Peyer's patch (tissue), 4 donors: ENCODE measurements around the gene MYO3A. TPM values are rescaled to one million over a fixed set of nuclear protein-coding genes. Genes with fewer than 3 reads are reported as not detected.

ENCODE experiments used
- DNase-seq, 3 donors: peaks; one replicate each; pipeline ENCODE4 v3.0.0-alpha.2; 2017 to 2019
- H3K27ac ChIP-seq, 4 donors: fragments of 200-600 bp; sonication (generic); one replicate each; pipeline ENCODE4 v1.5.1; 2016 to 2019
- H3K27me3 ChIP-seq, 2 donors: fragments of 200-600 bp; sonication (generic); one replicate each; pipeline ENCODE4 v1.5.1; 2019
- H3K36me3 ChIP-seq, 3 donors: fragments of 200-600 bp; sonication (generic); one replicate each; pipeline ENCODE4 v1.5.1; 2016 to 2019
- H3K4me1 ChIP-seq, 4 donors: fragments of 200-600 bp; sonication (generic); one replicate each; pipeline ENCODE4 v1.5.1; 2016 to 2019
- H3K4me3 ChIP-seq, 4 donors: fragments of 200-600 bp; sonication (generic); 1 replicate in 3 of 4; 2 replicates in 1 of 4; pipeline ENCODE4 v1.5.1; 2016 to 2019; ENCODE audit warnings: mild to moderate bottlenecking in 1 of 4
- H3K9me3 ChIP-seq, 4 donors: fragments of 200-600 bp; sonication (generic); one replicate each; pipeline ENCODE4 v1.5.1; 2016 to 2019; ENCODE audit warnings: mild to moderate bottlenecking in 1 of 4
- POLR2A ChIP-seq, 2 donors: fragments of 450-650 bp; IDR thresholded peaks; one replicate each; pipeline ENCODE4 v1.5.1; 2017; ENCODE audit warnings: antibody characterized with exemption in 2 of 2, mild to moderate bottlenecking in 2 of 2, moderate library complexity in 2 of 2
- total RNA-seq, 4 donors: library from RNA; depleted of rRNA; stranded (reverse); fragments of >200 nt; gene quantifications; one replicate each; pipeline ENCODE4 v1.1.0, GENCODE V29; 2016
- TF ChIP-seq, protein P1 (sequence below), 6 experiments: fragments of 450-650 bp in 4 of 6; fragments of 200-600 bp in 2 of 6; sonication (generic) in 1 of 6; IDR thresholded peaks; one replicate each; pipeline ENCODE4 v1.5.1; 2017 to 2019; ENCODE audit warnings: antibody characterized with exemption in 6 of 6, mild to moderate bottlenecking in 3 of 6, moderate library complexity in 1 of 6

Gene MYO3A
- total RNA-seq, 4 donors from 2014 or later = 0.13 to 1.7 TPM; not detected in 2

DNA sequence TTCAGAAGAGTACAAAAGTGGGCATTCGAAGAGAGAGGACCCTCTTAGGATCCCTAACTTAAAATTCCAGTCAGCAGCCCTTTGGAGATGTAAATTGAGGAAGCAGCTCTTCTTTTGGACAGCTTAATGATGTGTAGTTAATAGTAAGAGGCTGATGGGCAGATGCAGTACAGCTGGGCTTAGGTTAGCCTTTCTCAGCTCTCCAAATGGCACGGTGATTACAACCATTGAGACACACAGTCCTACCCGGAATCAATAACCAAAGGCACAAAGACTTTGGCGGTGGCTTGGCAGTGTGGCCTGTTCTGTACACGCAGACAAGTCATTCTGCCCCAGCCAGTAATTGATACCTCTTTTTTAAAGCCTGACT lies 309.3 kb downstream of the MYO3A start:
- Histone ChIP-seq H3K27me3 (no peaks in the 10 kb centered on the region), H3K36me3 (no peaks in the 10 kb centered on the region), H3K4me3 (no peak overlapping the region), H3K27ac (no peak overlapping the region), H3K4me1 (no peaks in the 10 kb centered on the region), H3K9me3 (no peaks in the 10 kb centered on the region)
- TF ChIP-seq POLR2A (IDR thresholded peaks at IDR 0.05) = no peak
- TF ChIP-seq, protein P1, sequence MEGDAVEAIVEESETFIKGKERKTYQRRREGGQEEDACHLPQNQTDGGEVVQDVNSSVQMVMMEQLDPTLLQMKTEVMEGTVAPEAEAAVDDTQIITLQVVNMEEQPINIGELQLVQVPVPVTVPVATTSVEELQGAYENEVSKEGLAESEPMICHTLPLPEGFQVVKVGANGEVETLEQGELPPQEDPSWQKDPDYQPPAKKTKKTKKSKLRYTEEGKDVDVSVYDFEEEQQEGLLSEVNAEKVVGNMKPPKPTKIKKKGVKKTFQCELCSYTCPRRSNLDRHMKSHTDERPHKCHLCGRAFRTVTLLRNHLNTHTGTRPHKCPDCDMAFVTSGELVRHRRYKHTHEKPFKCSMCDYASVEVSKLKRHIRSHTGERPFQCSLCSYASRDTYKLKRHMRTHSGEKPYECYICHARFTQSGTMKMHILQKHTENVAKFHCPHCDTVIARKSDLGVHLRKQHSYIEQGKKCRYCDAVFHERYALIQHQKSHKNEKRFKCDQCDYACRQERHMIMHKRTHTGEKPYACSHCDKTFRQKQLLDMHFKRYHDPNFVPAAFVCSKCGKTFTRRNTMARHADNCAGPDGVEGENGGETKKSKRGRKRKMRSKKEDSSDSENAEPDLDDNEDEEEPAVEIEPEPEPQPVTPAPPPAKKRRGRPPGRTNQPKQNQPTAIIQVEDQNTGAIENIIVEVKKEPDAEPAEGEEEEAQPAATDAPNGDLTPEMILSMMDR (IDR thresholded peaks at IDR 0.05) = no peak
- DNase-seq = no peak

DNA sequence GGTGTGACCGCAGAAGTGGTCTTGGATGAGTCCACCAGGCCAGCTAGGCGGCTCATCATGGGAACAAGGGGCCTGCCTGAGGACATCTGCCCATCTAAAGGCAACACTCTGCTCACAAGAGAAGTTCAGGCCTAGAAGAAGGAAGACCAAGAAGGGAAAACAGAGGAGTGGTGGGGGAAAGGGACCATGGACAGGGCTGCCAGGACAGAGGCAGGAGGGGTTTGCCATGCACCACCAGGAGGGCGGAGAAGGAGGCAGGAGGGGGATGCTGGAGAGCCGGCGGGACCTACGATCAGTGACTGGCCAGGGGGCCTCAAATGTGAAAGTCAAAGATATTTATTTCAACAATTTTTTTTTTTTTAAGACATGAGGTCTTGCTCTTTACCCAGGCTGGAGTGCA lies 315.7 kb downstream of the MYO3A start:
- Histone ChIP-seq H3K4me3 (no peak overlapping the region), H3K9me3 (no peaks in the 10 kb centered on the region), H3K27me3 (no peaks in the 10 kb centered on the region), H3K27ac (no peak overlapping the region), H3K4me1 (no peaks in the 10 kb centered on the region), H3K36me3 (no peaks in the 10 kb centered on the region)
- no peak for DNase-seq
- TF ChIP-seq, protein P1 (IDR thresholded peaks at IDR 0.05) = no peak
- no peak for TF ChIP-seq POLR2A (IDR thresholded peaks at IDR 0.05)

DNA sequence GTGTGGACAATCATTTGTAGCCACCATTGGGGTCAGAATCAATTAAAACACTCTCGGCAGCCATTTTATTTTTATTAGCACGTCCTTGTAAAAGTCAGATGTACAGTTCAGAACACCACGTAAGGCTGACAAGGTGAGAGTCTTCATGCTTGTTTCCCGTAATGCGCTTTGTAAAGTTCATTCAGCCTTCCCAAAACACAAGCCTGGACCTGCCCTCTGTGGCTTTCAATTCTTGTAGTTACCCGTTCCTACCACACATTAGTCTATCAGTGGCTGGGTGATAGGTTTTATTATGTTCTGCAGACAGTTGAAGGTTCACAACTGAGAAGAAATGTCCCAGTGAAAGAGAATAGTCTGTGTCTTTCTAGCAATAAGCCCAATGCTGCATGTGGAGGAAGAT lies 317.9 kb downstream of the MYO3A start:
- TF ChIP-seq, protein P1 (IDR thresholded peaks at IDR 0.05) = no peak
- Histone ChIP-seq H3K36me3 (no peaks in the 10 kb centered on the region), H3K27me3 (no peaks in the 10 kb centered on the region), H3K27ac (no peak overlapping the region), H3K4me3 (no peak overlapping the region), H3K4me1 (no peaks in the 10 kb centered on the region), H3K9me3 (no peaks in the 10 kb centered on the region)
- DNase-seq = no peak

DNA sequence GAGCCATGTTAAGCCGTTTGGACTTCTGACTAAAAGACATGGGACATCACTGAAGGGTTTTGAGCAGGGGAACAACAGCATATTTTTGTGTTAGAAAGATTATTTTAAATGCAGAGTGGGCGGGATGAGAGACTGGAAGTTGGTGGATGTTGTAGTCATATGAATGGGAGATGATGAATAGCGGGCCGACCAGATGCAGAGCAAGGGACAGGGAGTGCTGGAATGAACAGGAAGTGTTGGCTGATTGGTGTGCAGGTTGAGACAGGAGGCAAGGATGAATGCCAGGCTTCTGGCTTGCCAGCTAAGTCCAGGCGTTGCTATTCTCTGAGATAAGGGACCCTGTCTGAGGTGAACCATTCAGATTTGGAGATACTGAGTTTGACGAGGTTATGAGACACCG lies 320.6 kb downstream of the MYO3A start:
- Histone ChIP-seq H3K4me3 (no peak overlapping the region), H3K4me1 (no peaks in the 10 kb centered on the region), H3K36me3 (no peaks in the 10 kb centered on the region), H3K27me3 (no peaks in the 10 kb centered on the region), H3K27ac (no peak overlapping the region), H3K9me3 (no peaks in the 10 kb centered on the region)
- no peak for DNase-seq
- TF ChIP-seq, protein P1 (IDR thresholded peaks at IDR 0.05) = no peak
- TF ChIP-seq POLR2A (IDR thresholded peaks at IDR 0.05) = no peak

DNA sequence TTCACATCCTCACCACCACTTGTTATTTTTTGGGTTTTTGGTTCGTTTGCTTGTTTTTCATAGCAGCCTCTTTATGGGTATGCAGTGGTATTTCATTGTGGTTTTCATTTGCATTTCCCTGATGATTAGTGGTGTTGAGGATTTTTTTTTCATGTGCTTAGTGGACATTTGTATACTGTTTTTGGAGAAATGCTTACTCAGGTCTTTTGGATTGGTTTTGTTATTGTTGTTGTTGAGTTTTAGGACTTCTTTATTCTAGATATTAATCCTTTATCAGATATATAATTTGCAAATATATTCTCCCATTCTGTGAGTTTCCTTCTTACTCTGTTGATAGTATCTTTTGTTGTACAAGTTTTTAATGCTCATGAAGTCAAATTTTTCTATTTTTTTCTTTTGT lies 325.3 kb downstream of the MYO3A start:
- no peak for DNase-seq
- H3K27me3 ChIP-seq = no peaks in the 10 kb centered on the region
- H3K9me3 ChIP-seq = no peaks in the 10 kb centered on the region

More for the DNA sequence above, 325.3 kb downstream of the MYO3A start:
- no peak overlapping the region for H3K4me3 ChIP-seq
- H3K36me3 ChIP-seq = no peaks in the 10 kb centered on the region
- no peak overlapping the region for H3K27ac ChIP-seq
- no peaks in the 10 kb centered on the region for H3K4me1 ChIP-seq
- TF ChIP-seq POLR2A (IDR thresholded peaks at IDR 0.05) = no peak
- TF ChIP-seq, protein P1 (IDR thresholded peaks at IDR 0.05) = no peak
